AG08396 (cell line): ENCODE results near the gene LYPLA2.
"Not testable (repeated sequence)": the region's sequence is repeated elsewhere in the genome, so short reads cannot be mapped to it uniquely, and the experiment has no call there.

Source experiments
- DNase-seq: peaks from one replicate; pipeline ENCODE4 v3.0.0; 2012; ENCODE audit warnings: low spot score, mixed read lengths

Gene LYPLA2

GRCh38 chr1:23801338-23801748 lies 10.4 kb downstream of the LYPLA2 start:
- DNase-seq, result no peak

- DNase-seq, result no peak
These were observed 10.9 kb downstream of the LYPLA2 start for GRCh38 chr1:23801876-23802275.

GRCh38 chr1:23802809-23803342 lies 11.9 kb downstream of the LYPLA2 start:
- not testable (repeated sequence) for DNase-seq

GRCh38 chr1:23803674-23804073 lies 12.7 kb downstream of the LYPLA2 start:
- DNase-seq, result no peak

- DNase-seq, result no peak
These were observed 13.4 kb downstream of the LYPLA2 start for GRCh38 chr1:23804183-23804835.

GRCh38 chr1:23805025-23805424 lies 14.1 kb downstream of the LYPLA2 start:
- no peak for DNase-seq

- no peak for DNase-seq
These were observed 15.3 kb downstream of the LYPLA2 start for GRCh38 chr1:23806280-23806679.

GRCh38 chr1:23807453-23807852 lies 16.5 kb downstream of the LYPLA2 start:
- no peak for DNase-seq

- DNase-seq, result peak; percentile 76
These were observed 18.8 kb downstream of the LYPLA2 start for GRCh38 chr1:23809751-23810171.

GRCh38 chr1:23810818-23811540 lies 20.0 kb downstream of the LYPLA2 start:
- DNase-seq, result peak; percentile 50

GRCh38 chr1:23814016-23814415 lies 23.1 kb downstream of the LYPLA2 start:
- DNase-seq, result no peak

GRCh38 chr1:23816361-23816760 lies 25.4 kb downstream of the LYPLA2 start:
- no peak for DNase-seq

GRCh38 chr1:23816906-23817305 lies 26.0 kb downstream of the LYPLA2 start:
- no peak for DNase-seq

GRCh38 chr1:23817633-23818032 lies 26.7 kb downstream of the LYPLA2 start:
- no peak for DNase-seq

GRCh38 chr1:23823767-23824166 lies 32.8 kb downstream of the LYPLA2 start:
- no peak for DNase-seq

GRCh38 chr1:23824711-23825075 lies 33.7 kb downstream of the LYPLA2 start:
- no peak for DNase-seq

- DNase-seq, result peak; percentile 95
These were observed 34.3 kb downstream of the LYPLA2 start, which contains the start of gene HMGCL for GRCh38 chr1:23825076-23825761. TSS of gene HMGCL (minus strand) at chr1:23825429. CDS start at chr1:23825415, 14 bp downstream.

GRCh38 chr1:23825762-23826522 lies 35.0 kb downstream of the LYPLA2 start:
- no peak for DNase-seq

- not testable (repeated sequence) for DNase-seq
These were observed 35.6 kb downstream of the LYPLA2 start for GRCh38 chr1:23826590-23826989.

- no peak for DNase-seq
These were observed 36.8 kb downstream of the LYPLA2 start for GRCh38 chr1:23827717-23828116.

GRCh38 chr1:23834156-23834555 lies 43.2 kb downstream of the LYPLA2 start:
- not testable (repeated sequence) for DNase-seq

GRCh38 chr1:23836037-23836436 lies 45.1 kb downstream of the LYPLA2 start:
- DNase-seq, result no peak
